HepG2 (cell line): ENCODE results near the gene LSM14B. TPM values are rescaled to one million over a fixed set of nuclear protein-coding genes. Genes with fewer than 3 reads are reported as not detected.
A peak's percentile ranks its signal among the peaks of the same experiment; 100 is the strongest.

Experiments
- ATF7-NPFF ChIP-seq: sonication (generic); formaldehyde crosslinking; IDR thresholded peaks from 2 replicates; pipeline ENCODE4 v1.8.1; 2023; ENCODE audit warnings: mild to moderate bottlenecking, low read depth, missing genetic modification reagents, moderate library complexity
- CC2D1A ChIP-seq: sonication (generic); formaldehyde crosslinking; IDR thresholded peaks from 2 replicates; pipeline ENCODE4 v1.8.1; 2023; ENCODE audit warnings: mild to moderate bottlenecking, missing genetic modification reagents
- CCDC6 ChIP-seq: sonication (generic); formaldehyde crosslinking; IDR thresholded peaks from 2 replicates; pipeline ENCODE4 v1.8.1; 2022; ENCODE audit warnings: mild to moderate bottlenecking, missing genetic modification reagents, moderate library complexity
- CERS6 ChIP-seq: sonication (generic); formaldehyde crosslinking; IDR thresholded peaks from 2 replicates; pipeline ENCODE4 v1.5.0; 2020; ENCODE audit warnings: missing genetic modification reagents
- GZF1 ChIP-seq: sonication (generic); formaldehyde crosslinking; IDR thresholded peaks from 2 replicates; pipeline ENCODE4 v1.5.1; 2020; ENCODE audit warnings: mild to moderate bottlenecking, missing genetic modification reagents
- HMG20A ChIP-seq: IDR thresholded peaks from 2 replicates; pipeline ENCODE4 v1.6.1; 2016; ENCODE audit warnings: borderline replicate concordance
- HNRNPUL1 ChIP-seq: fragments of 200-400 bp; formaldehyde crosslinking; IDR thresholded peaks from 2 replicates; pipeline ENCODE4 v1.6.1; 2017; ENCODE audit warnings: low read depth, mild to moderate bottlenecking, low read length, moderate library complexity
- PHF20 ChIP-seq: sonication (generic); formaldehyde crosslinking; IDR thresholded peaks from 2 replicates; pipeline ENCODE4 v1.5.0; 2020; ENCODE audit warnings: mild to moderate bottlenecking, missing genetic modification reagents
- RORA ChIP-seq: sonication (generic); formaldehyde crosslinking; IDR thresholded peaks from 2 replicates; pipeline ENCODE4 v1.5.0; 2020; ENCODE audit warnings: mild to moderate bottlenecking, missing genetic modification reagents, moderate library complexity
- THAP11 ChIP-seq: IDR thresholded peaks from 2 replicates; pipeline ENCODE4 v1.6.1; 2016; ENCODE audit warnings: missing biosample characterization, missing genetic modification reagents
- XBP1 ChIP-seq: sonication (generic); formaldehyde crosslinking; IDR thresholded peaks from 2 replicates; pipeline ENCODE4 v1.5.0; 2020; ENCODE audit warnings: missing genetic modification reagents
- ZNF10 ChIP-seq: sonication (generic); formaldehyde crosslinking; IDR thresholded peaks from 2 replicates; pipeline ENCODE4 v1.4.0; 2020; ENCODE audit warnings: mild to moderate bottlenecking, low read depth, missing genetic modification reagents, borderline replicate concordance
- ZNF12 ChIP-seq: sonication (generic); formaldehyde crosslinking; IDR thresholded peaks from 2 replicates; pipeline ENCODE4 v1.5.0; 2020; ENCODE audit warnings: missing genetic modification reagents
- ZNF335 ChIP-seq: sonication (generic); formaldehyde crosslinking; IDR thresholded peaks from 2 replicates; pipeline ENCODE4 v1.4.0; 2020; ENCODE audit warnings: missing genetic modification reagents
- ZNF569 ChIP-seq: sonication (generic); formaldehyde crosslinking; IDR thresholded peaks from 2 replicates; pipeline ENCODE4 v1.5.0; 2020; ENCODE audit warnings: mild to moderate bottlenecking, missing genetic modification reagents, moderate library complexity, borderline replicate concordance
- ZNF605 ChIP-seq: sonication (generic); formaldehyde crosslinking; IDR thresholded peaks from 2 replicates; pipeline ENCODE4 v1.8.0; 2022; ENCODE audit warnings: mild to moderate bottlenecking, missing genetic modification reagents
- ZNF770 ChIP-seq: sonication (generic); formaldehyde crosslinking; IDR thresholded peaks from 2 replicates; pipeline ENCODE4 v1.5.0; 2020; ENCODE audit warnings: mild to moderate bottlenecking, missing genetic modification reagents
- ZNF878 ChIP-seq: sonication (generic); formaldehyde crosslinking; IDR thresholded peaks from 2 replicates; pipeline ENCODE4 v1.8.1; 2023; ENCODE audit warnings: mild to moderate bottlenecking, missing genetic modification reagents, moderate library complexity
- ZNF883 ChIP-seq: sonication (generic); formaldehyde crosslinking; IDR thresholded peaks from 2 replicates; pipeline ENCODE4 v1.5.1; 2020; ENCODE audit warnings: mild to moderate bottlenecking, missing genetic modification reagents; ENCODE audit errors: not compliant biosample characterization
- polyA plus RNA-seq, 8 experiments: library from polyadenylated mRNA; depleted of rRNA in 3 of 8; stranded (reverse) in 7 of 8; unstranded in 1 of 8; fragments of >200 nt; fragmentation: Illumina TruSeq in 4 of 8; extraction: Trizol in 4 of 8; gene quantifications; 2 replicates each; pipeline versions ENCODE4 v1.2.1 to v1.2.3, GENCODE V29; 2011 to 2016; ENCODE audit warnings: low read depth in 4 of 8, missing spikeins in 1 of 8, mixed read lengths in 1 of 8; ENCODE audit not compliant: insufficient read depth in 1 of 8
- total RNA-seq, 5 experiments: library from RNA; depleted of rRNA; stranded (reverse); fragments of >200 nt; fragmentation: Illumina TruSeq; extraction: Trizol; gene quantifications; 2 replicates each; pipeline ENCODE4 v1.2.3, GENCODE V29; 2016; ENCODE audit warnings: low read depth in 1 of 5
- TF ChIP-seq, protein P1 (sequence below): sonication (generic); formaldehyde crosslinking; conservative IDR thresholded peaks from 2 replicates; pipeline ENCODE4 v1.5.0; 2020; ENCODE audit warnings: missing genetic modification reagents
- TF ChIP-seq, protein P2 (sequence below): sonication (generic); formaldehyde crosslinking; IDR thresholded peaks from 2 replicates; pipeline ENCODE4 v1.9.0; 2022; ENCODE audit warnings: low read depth, missing genetic modification reagents
- TF ChIP-seq, protein P3 (sequence below): sonication (generic); formaldehyde crosslinking; IDR thresholded peaks from 2 replicates; pipeline ENCODE4 v1.4.0; 2020; ENCODE audit warnings: mild to moderate bottlenecking, low read depth, missing genetic modification reagents

Gene LSM14B
- total and polyA plus RNA-seq, 2 of the 13 experiments (the other 11 are each of a cell fraction or from before 2014, with no cell fraction given), result 43.3 to 79.2 TPM

- TF ChIP-seq, protein P1, sequence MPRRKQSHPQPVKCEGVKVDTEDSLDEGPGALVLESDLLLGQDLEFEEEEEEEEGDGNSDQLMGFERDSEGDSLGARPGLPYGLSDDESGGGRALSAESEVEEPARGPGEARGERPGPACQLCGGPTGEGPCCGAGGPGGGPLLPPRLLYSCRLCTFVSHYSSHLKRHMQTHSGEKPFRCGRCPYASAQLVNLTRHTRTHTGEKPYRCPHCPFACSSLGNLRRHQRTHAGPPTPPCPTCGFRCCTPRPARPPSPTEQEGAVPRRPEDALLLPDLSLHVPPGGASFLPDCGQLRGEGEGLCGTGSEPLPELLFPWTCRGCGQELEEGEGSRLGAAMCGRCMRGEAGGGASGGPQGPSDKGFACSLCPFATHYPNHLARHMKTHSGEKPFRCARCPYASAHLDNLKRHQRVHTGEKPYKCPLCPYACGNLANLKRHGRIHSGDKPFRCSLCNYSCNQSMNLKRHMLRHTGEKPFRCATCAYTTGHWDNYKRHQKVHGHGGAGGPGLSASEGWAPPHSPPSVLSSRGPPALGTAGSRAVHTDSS (CRISPR knock-in tag), result no peak
- TF ChIP-seq THAP11 (CRISPR knock-in tag) (no peak), ZNF10 (CRISPR knock-in tag) (no peak), ZNF569 (CRISPR knock-in tag) (no peak), ZNF883 (peak; percentile 13), ZNF12 (CRISPR knock-in tag) (no peak), CERS6 (CRISPR knock-in tag) (no peak), ATF7-NPFF (CRISPR knock-in tag) (no peak), XBP1 (CRISPR knock-in tag) (no peak), RORA (CRISPR knock-in tag) (no peak), PHF20 (CRISPR knock-in tag) (peak; percentile 57; the same call in 1 of the 2 replicates), CC2D1A (CRISPR knock-in tag) (no peak), ZNF770 (CRISPR knock-in tag) (peak; percentile 9; the same call in 1 of the 2 replicates), CCDC6 (CRISPR knock-in tag) (no peak; the same call in 1 of the 2 replicates), ZNF605 (no peak), GZF1 (CRISPR knock-in tag) (no peak), HMG20A (CRISPR knock-in tag) (no peak), ZNF335 (CRISPR knock-in tag) (no peak), ZNF878 (CRISPR knock-in tag) (no peak), HNRNPUL1 (no peak)
- TF ChIP-seq, protein P2, sequence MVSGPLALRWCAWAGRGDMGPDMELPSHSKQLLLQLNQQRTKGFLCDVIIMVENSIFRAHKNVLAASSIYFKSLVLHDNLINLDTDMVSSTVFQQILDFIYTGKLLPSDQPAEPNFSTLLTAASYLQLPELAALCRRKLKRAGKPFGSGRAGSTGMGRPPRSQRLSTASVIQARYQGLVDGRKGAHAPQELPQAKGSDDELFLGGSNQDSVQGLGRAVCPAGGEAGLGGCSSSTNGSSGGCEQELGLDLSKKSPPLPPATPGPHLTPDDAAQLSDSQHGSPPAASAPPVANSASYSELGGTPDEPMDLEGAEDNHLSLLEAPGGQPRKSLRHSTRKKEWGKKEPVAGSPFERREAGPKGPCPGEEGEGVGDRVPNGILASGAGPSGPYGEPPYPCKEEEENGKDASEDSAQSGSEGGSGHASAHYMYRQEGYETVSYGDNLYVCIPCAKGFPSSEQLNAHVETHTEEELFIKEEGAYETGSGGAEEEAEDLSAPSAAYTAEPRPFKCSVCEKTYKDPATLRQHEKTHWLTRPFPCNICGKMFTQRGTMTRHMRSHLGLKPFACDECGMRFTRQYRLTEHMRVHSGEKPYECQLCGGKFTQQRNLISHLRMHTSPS, result no peak
- TF ChIP-seq, protein P3, sequence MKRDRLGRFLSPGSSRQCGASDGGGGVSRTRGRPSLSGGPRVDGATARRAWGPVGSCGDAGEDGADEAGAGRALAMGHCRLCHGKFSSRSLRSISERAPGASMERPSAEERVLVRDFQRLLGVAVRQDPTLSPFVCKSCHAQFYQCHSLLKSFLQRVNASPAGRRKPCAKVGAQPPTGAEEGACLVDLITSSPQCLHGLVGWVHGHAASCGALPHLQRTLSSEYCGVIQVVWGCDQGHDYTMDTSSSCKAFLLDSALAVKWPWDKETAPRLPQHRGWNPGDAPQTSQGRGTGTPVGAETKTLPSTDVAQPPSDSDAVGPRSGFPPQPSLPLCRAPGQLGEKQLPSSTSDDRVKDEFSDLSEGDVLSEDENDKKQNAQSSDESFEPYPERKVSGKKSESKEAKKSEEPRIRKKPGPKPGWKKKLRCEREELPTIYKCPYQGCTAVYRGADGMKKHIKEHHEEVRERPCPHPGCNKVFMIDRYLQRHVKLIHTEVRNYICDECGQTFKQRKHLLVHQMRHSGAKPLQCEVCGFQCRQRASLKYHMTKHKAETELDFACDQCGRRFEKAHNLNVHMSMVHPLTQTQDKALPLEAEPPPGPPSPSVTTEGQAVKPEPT, result no peak
Measured at GRCh38 chr20:62143957-62144825, 21.9 kb downstream of the LSM14B start (continued).
